Activated naive CD8-positive, alpha-beta T cell treated with anti-CD3 and anti-CD28 coated beads, Interleukin-2, amount 10 ng/mL, durations not matched to agents 7 days and 5 days (primary cell): ENCODE data around the gene ATP8A2. TPM values are rescaled to one million over a fixed set of nuclear protein-coding genes. Genes with fewer than 3 reads are reported as not detected.

Source experiments
- ATAC-seq: fragments of 150-1000 bp; cut with Tn5 transposase; one replicate; pipeline ENCODE4 v1.10.0; 2021; ENCODE audit warnings: low read depth, moderate library complexity
- POLR2A ChIA-PET: fragments of 350-600 bp; sonication (Branson Sonifier 250); formaldehyde crosslinking; loops from one replicate; lab custom pipeline; 2021; ENCODE audit warnings: antibody characterized with exemption; lab: Charles Lee
- DNase-seq: peaks from one replicate; pipeline ENCODE4 v3.0.0; 2021
- H3K27ac Mint-ChIP-seq: one replicate; pipeline ENCODE4 v1.8.0; 2022; ENCODE audit warnings: mild to moderate bottlenecking, mixed read lengths
- H3K27me3 Mint-ChIP-seq: one replicate; pipeline ENCODE4 v1.8.0; 2022; ENCODE audit warnings: mild to moderate bottlenecking, moderate library complexity, mixed read lengths
- H3K36me3 Mint-ChIP-seq: one replicate; pipeline ENCODE4 v1.8.0; 2021; ENCODE audit warnings: mild to moderate bottlenecking, mixed read lengths
- H3K4me1 Mint-ChIP-seq: one replicate; pipeline ENCODE4 v1.8.0; 2021; ENCODE audit warnings: mixed read lengths
- H3K4me3 Mint-ChIP-seq: one replicate; pipeline ENCODE4 v1.8.0; 2022; ENCODE audit warnings: mild to moderate bottlenecking, moderate library complexity, mixed read lengths
- H3K9me3 Mint-ChIP-seq: one replicate; pipeline ENCODE4 v1.8.0; 2021; ENCODE audit warnings: mixed read lengths
- total RNA-seq, 2 experiments: library from RNA; stranded (reverse); gene quantifications; one replicate each; pipeline ENCODE4 v1.2.3, GENCODE V29; 2021

The ATP8A2 gene
- total RNA-seq, 2 experiments from 2014 or later = 1.4 to 1.7 TPM

DNA sequence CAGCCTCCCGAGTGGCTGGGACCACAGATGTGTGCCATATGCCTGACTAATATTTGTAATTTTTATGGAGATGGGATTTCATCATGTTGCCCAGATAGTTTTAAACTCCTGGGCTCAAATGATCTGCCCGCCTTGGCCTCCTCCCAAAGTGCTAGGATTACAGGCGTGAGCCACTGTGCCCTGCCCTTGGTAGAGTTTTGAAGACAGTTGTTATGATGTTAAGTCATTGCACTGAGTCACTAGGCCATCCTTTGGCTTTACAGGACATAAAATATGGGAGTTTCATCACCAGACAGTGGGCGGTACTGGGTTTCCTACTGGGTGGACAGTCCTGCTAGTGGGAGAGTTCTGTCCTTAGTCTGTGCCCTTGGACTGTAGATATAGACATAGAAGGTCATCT, 282.5 kb downstream of the ATP8A2 start:
- Mint-ChIP-seq H3K9me3 (no peaks in the 10 kb centered on the region), H3K36me3 (no peaks in the 10 kb centered on the region), H3K27me3 (peaks cover 6% of the 10 kb centered on the region), H3K27ac (no peak overlapping the region), H3K4me3 (no peak overlapping the region), H3K4me1 (no peaks in the 10 kb centered on the region)
- no peak for DNase-seq
- POLR2A ChIA-PET = no interaction called here
- ATAC-seq = no peak

GRCh38 chr13:25657157-25657556, 285.4 kb downstream of the ATP8A2 start:
- Mint-ChIP-seq H3K27me3 (peaks cover 6% of the 10 kb centered on the region), H3K36me3 (no peaks in the 10 kb centered on the region), H3K4me3 (no peak overlapping the region), H3K4me1 (no peaks in the 10 kb centered on the region), H3K9me3 (no peaks in the 10 kb centered on the region), H3K27ac (no peak overlapping the region)
- no peak for ATAC-seq
- no peak for DNase-seq
- POLR2A ChIA-PET = no interaction called here

- POLR2A ChIA-PET = no interaction called here
- no peak overlapping the region for H3K4me3 Mint-ChIP-seq
- no peak overlapping the region for H3K27ac Mint-ChIP-seq
- H3K9me3 Mint-ChIP-seq = no peaks in the 10 kb centered on the region
- H3K4me1 Mint-ChIP-seq = no peaks in the 10 kb centered on the region
- ATAC-seq = no peak
- no peaks in the 10 kb centered on the region for H3K27me3 Mint-ChIP-seq
- no peaks in the 10 kb centered on the region for H3K36me3 Mint-ChIP-seq
- DNase-seq = no peak
These were observed 287.5 kb downstream of the ATP8A2 start for GRCh38 chr13:25659091-25659795.

DNA sequence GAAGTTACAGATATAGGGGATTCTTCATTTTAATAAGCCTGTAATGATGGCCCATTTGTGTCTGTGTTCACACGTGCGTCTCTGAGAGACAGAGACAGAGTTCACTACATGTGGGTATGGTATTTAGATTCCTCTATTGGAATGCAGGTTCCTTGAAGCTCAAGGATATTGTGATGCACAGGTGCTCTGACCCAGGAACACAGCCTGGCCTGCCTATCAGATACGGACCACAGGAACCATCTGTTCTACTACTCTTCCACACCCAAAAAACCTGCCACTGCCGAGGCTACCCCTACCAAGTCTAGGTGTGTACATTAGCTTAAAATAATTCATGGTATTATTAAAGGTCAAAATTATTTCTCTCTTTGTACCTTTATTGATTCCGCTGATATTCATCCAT, 289.2 kb downstream of the ATP8A2 start:
- no peak for DNase-seq
- Mint-ChIP-seq H3K36me3 (no peaks in the 10 kb centered on the region), H3K27me3 (no peaks in the 10 kb centered on the region), H3K9me3 (no peaks in the 10 kb centered on the region), H3K4me3 (no peak overlapping the region), H3K27ac (no peak overlapping the region), H3K4me1 (no peaks in the 10 kb centered on the region)
- ATAC-seq = no peak
- POLR2A ChIA-PET = no interaction called here

- no peak for DNase-seq
- POLR2A ChIA-PET = no interaction called here
- no peaks in the 10 kb centered on the region for H3K9me3 Mint-ChIP-seq
- H3K36me3 Mint-ChIP-seq = no peaks in the 10 kb centered on the region
- no peak overlapping the region for H3K4me3 Mint-ChIP-seq
- H3K27me3 Mint-ChIP-seq = no peaks in the 10 kb centered on the region
- ATAC-seq = no peak
- no peaks in the 10 kb centered on the region for H3K4me1 Mint-ChIP-seq
- H3K27ac Mint-ChIP-seq = no peak overlapping the region
These were observed 290.7 kb downstream of the ATP8A2 start for GRCh38 chr13:25662516-25662915.

DNA sequence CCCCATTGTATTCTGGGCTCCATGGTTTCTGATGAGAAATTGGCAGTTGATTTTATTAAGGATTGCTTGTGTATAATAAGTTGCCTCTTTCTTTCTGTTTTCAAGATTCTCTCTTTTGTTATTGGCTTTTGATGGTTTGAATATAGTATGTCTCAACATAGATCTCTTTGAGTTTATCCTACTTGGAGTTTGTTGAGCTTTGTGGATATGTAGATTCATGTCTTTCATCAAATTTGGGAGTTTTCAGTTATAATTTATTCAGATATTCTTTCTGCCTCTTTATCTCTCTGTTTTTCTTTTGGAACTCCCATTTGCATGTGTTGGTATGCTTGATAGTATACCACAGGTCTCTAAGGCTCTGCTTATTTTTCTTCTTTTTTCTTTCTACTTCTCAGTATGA, 296.6 kb downstream of the ATP8A2 start:
- Mint-ChIP-seq H3K4me1 (no peaks in the 10 kb centered on the region), H3K36me3 (no peaks in the 10 kb centered on the region), H3K27ac (no peak overlapping the region), H3K9me3 (peaks cover 9% of the 10 kb centered on the region), H3K27me3 (no peaks in the 10 kb centered on the region), H3K4me3 (no peak overlapping the region)
- no peak for DNase-seq
- ATAC-seq = no peak
- POLR2A ChIA-PET = no interaction called here

GRCh38 chr13:25673711-25674110, 301.9 kb downstream of the ATP8A2 start:
- no peak for ATAC-seq
- DNase-seq = no peak
- H3K9me3 Mint-ChIP-seq = peaks cover 9% of the 10 kb centered on the region
- no peaks in the 10 kb centered on the region for H3K4me1 Mint-ChIP-seq
- H3K36me3 Mint-ChIP-seq = no peaks in the 10 kb centered on the region
- POLR2A ChIA-PET = no interaction called here
- no peak overlapping the region for H3K27ac Mint-ChIP-seq
- H3K27me3 Mint-ChIP-seq = no peaks in the 10 kb centered on the region
- H3K4me3 Mint-ChIP-seq = no peak overlapping the region

GRCh38 chr13:25674371-25674770, 302.6 kb downstream of the ATP8A2 start:
- no peak for ATAC-seq
- Mint-ChIP-seq H3K36me3 (no peaks in the 10 kb centered on the region), H3K27me3 (no peaks in the 10 kb centered on the region), H3K4me1 (no peaks in the 10 kb centered on the region), H3K27ac (no peak overlapping the region), H3K9me3 (peaks cover 7% of the 10 kb centered on the region), H3K4me3 (no peak overlapping the region)
- no peak for DNase-seq
- POLR2A ChIA-PET = no interaction called here

- Mint-ChIP-seq H3K9me3 (peaks cover 3% of the 10 kb centered on the region), H3K4me1 (no peaks in the 10 kb centered on the region), H3K27me3 (no peaks in the 10 kb centered on the region), H3K36me3 (no peaks in the 10 kb centered on the region), H3K4me3 (no peak overlapping the region), H3K27ac (no peak overlapping the region)
- ATAC-seq = no peak
- POLR2A ChIA-PET = no interaction called here
- no peak for DNase-seq
These were observed 303.3 kb downstream of the ATP8A2 start for GRCh38 chr13:25675060-25675459.

DNA sequence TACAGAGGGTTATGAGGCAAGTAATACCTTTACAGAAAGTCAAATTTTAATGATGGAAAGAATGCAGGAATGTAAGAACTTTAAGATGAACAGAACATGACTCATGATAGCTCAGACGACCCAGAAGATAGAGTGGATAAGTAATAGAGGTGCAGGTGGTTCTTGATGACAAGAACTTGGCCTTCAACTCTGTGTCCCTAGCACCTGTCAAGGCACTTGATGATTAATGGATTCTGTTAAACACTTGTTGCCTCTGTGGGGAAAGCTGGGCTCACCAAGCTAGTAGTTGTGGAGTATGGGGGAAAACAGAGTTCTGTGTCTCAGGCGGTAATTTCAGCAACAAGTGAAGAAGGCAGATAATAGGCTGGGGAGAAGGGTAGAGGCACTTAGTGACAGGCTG, 306.2 kb downstream of the ATP8A2 start:
- DNase-seq (no peak), ATAC-seq (no peak)
- Mint-ChIP-seq H3K9me3 (no peaks in the 10 kb centered on the region), H3K27me3 (no peaks in the 10 kb centered on the region), H3K27ac (no peak overlapping the region), H3K4me3 (no peak overlapping the region), H3K36me3 (no peaks in the 10 kb centered on the region), H3K4me1 (no peaks in the 10 kb centered on the region)
- POLR2A ChIA-PET = no interaction called here

- DNase-seq (no peak), ATAC-seq (no peak)
- POLR2A ChIA-PET = no interaction called here
- H3K27ac Mint-ChIP-seq = no peak overlapping the region
- H3K27me3 Mint-ChIP-seq = no peaks in the 10 kb centered on the region
- no peak overlapping the region for H3K4me3 Mint-ChIP-seq
- H3K9me3 Mint-ChIP-seq = no peaks in the 10 kb centered on the region
- H3K4me1 Mint-ChIP-seq = no peaks in the 10 kb centered on the region
- H3K36me3 Mint-ChIP-seq = no peaks in the 10 kb centered on the region
These were observed 306.6 kb downstream of the ATP8A2 start for GRCh38 chr13:25678398-25678797.

DNA sequence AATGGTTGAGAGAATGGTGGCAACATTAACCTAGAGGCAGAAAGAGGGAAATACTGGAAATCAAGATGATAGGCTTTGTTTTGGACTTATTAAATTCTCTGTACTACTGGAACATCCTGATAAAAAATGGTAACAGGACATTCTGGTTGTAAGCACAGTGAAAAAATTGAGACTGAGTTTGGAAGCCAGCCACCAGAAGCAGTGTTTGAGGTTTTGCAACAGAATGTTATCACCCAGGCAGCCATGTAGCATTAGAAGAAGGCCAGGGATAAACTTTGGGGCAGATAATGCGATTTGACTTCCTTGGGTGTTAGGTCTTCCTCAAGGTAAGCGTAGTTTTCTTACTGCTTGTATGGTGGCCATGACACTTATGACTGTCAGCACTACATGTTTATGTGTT, 307.4 kb downstream of the ATP8A2 start:
- Mint-ChIP-seq H3K27ac (no peak overlapping the region), H3K9me3 (no peaks in the 10 kb centered on the region), H3K36me3 (no peaks in the 10 kb centered on the region), H3K27me3 (no peaks in the 10 kb centered on the region), H3K4me3 (no peak overlapping the region), H3K4me1 (no peaks in the 10 kb centered on the region)
- ATAC-seq (no peak), DNase-seq (no peak)
- POLR2A ChIA-PET = no interaction called here

- no peaks in the 10 kb centered on the region for H3K9me3 Mint-ChIP-seq
- H3K4me1 Mint-ChIP-seq = no peaks in the 10 kb centered on the region
- no peak overlapping the region for H3K27ac Mint-ChIP-seq
- POLR2A ChIA-PET = no interaction called here
- no peaks in the 10 kb centered on the region for H3K36me3 Mint-ChIP-seq
- DNase-seq (no peak), ATAC-seq (no peak)
- H3K27me3 Mint-ChIP-seq = no peaks in the 10 kb centered on the region
- no peak overlapping the region for H3K4me3 Mint-ChIP-seq
These were observed 308.2 kb downstream of the ATP8A2 start for GRCh38 chr13:25679936-25680335.

DNA sequence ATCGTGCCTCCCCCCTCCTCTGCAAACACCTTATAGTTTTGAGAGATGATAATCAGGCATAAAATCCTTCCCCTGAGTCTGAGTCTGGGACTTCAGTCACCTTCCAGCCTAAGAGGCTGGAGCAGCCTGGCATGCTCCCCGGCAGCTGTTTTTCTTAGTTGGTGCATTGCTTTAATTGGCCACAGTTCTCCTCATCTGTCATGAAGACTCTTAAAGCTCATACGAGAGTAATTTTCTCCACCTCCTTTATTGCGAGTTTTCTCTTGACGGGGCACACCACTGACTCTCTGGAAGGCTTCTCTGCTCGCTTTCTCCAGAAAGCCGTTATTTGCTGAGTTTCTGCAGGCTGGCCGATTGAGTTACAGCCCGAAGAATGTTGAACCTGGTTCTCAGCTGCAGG, 310.5 kb downstream of the ATP8A2 start:
- Mint-ChIP-seq H3K4me3 (no peak overlapping the region), H3K27me3 (no peaks in the 10 kb centered on the region), H3K36me3 (no peaks in the 10 kb centered on the region), H3K27ac (no peak overlapping the region), H3K4me1 (no peaks in the 10 kb centered on the region), H3K9me3 (no peaks in the 10 kb centered on the region)
- ATAC-seq = no peak
- no peak for DNase-seq
- POLR2A ChIA-PET = no interaction called here

DNA sequence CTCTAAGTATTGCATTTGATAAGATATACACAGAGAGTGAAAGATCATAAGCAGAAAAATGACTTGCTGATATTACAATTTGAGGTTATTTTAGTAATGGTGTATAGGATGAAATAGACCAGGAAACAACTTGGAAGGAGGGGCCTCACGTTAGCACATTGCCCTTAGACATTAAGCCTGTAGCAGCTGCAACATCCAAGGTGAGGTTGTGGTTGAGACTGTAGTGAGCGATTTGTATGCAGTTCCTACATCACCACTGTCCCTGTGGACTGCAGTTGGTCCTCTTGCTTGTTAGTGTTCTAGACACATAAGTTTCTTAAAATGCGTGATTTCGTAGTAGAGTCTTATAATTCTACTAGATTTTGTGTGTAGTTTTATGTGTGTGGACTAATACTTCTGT, 311.3 kb downstream of the ATP8A2 start:
- POLR2A ChIA-PET = no interaction called here
- H3K9me3 Mint-ChIP-seq = no peaks in the 10 kb centered on the region
- H3K27me3 Mint-ChIP-seq = no peaks in the 10 kb centered on the region
- DNase-seq (no peak), ATAC-seq (no peak)
- H3K4me3 Mint-ChIP-seq = no peak overlapping the region
- H3K4me1 Mint-ChIP-seq = no peaks in the 10 kb centered on the region
- no peaks in the 10 kb centered on the region for H3K36me3 Mint-ChIP-seq
- no peak overlapping the region for H3K27ac Mint-ChIP-seq
